Measurements from ENCODE around the gene GPBAR1.
"Not testable (repeated sequence)": the region's sequence is repeated elsewhere in the genome, so short reads cannot be mapped to it uniquely, and the experiment has no call there.

The GPBAR1 gene

DNA sequence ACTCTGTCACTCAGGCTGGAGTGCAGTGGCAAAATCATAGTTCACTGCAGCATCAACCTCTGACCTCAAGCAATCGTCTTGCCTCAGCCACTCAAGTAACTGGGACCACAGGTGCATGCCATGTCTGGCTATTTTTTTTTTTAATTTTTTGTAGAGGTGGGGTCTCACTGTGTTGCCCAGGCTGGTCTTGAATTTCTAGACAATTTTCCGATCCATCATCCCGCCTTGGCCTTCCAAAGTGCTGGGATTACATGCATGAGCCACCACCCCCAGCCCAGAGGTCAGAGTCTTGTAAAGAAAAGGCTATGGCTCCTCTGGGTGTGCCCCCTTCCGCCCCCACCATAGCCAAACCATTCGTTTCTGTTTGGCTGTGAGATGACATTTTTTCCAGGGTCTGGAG, 44.6 kb downstream of the GPBAR1 start:
- TF ChIP-seq, protein P1, sequence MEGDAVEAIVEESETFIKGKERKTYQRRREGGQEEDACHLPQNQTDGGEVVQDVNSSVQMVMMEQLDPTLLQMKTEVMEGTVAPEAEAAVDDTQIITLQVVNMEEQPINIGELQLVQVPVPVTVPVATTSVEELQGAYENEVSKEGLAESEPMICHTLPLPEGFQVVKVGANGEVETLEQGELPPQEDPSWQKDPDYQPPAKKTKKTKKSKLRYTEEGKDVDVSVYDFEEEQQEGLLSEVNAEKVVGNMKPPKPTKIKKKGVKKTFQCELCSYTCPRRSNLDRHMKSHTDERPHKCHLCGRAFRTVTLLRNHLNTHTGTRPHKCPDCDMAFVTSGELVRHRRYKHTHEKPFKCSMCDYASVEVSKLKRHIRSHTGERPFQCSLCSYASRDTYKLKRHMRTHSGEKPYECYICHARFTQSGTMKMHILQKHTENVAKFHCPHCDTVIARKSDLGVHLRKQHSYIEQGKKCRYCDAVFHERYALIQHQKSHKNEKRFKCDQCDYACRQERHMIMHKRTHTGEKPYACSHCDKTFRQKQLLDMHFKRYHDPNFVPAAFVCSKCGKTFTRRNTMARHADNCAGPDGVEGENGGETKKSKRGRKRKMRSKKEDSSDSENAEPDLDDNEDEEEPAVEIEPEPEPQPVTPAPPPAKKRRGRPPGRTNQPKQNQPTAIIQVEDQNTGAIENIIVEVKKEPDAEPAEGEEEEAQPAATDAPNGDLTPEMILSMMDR (IDR thresholded peaks at IDR 0.05; ENCODE audit: insufficient read depth, missing control alignments) = no peak
- DNase-seq (ENCODE audit: insufficient read length, low spot score) (no peak), FAIRE-seq (no peak)

DNA sequence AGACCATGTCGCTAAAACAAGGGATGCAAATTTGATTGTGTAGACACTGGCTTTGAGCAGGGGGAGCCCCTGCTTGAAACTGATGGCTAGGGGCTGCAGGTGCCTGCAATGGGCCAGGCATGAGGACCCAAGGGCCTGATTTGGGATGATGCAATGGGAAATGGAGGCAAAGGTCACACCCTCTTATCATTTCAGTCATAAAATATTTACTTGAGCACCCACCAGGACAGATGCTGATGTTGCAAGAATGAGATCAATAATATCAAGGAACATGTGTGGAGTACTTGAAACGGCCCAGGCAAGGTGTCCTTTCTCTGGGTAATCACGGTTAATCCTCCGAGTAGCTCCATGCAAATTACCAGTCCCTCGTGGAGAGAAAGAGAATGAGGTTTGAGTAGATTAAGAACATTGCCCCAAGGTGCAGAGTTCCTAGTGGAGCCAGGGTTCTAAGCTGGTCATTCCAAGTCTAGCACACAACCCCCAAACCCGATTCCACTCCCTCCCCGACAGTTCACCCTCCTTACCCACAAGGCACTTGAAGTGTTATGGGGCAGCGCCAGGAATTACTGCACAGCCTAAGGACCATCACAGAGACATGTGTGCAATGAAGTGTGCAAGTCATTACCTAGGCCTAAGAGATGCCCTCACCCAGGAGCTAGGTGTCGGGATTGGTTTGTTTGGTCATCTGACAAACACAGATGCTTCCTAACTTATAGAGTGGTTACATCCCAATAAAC, 45.5 kb downstream of the GPBAR1 start:
- no peak for DNase-seq (ENCODE audit: insufficient read length, low spot score)
- FAIRE-seq = no peak
- TF ChIP-seq, protein P1 (IDR thresholded peaks at IDR 0.05; ENCODE audit: insufficient read depth, missing control alignments) = no peak

DNA sequence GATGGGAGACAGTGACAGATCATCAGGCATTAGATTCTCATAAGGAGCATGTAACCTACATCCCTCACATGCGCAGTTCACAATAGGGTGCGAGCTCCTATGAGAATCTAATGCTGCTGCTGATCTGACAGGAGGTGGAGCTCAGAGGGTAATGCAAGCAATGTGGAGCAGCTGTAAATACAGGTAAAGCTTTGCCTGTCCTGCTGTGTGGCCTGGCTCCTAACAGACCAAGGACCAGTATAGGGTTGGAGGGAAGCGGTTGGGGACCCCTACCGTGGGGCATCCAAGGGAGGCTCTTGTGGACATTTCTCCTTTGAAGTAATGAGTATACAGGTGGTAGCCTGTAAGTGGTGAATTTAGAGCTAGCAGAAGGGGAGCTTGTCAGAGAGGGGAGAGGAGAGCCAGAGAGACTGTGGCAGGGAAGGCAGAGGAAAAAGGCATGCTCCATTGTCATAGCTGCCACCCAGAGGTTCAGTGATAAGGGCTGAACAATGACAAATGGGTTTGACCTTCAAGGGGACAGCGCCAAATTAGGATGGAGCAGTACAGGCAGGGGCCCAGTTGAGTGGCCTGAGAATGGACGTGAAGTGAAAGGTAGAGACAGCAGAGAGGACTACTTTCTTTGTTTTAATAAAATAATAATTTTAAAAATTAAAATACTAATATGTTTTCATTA, 46.7 kb downstream of the GPBAR1 start:
- FAIRE-seq (no peak), DNase-seq (ENCODE audit: insufficient read length, low spot score) (no peak)
- TF ChIP-seq, protein P1 (IDR thresholded peaks at IDR 0.05; ENCODE audit: insufficient read depth, missing control alignments) = no peak

DNA sequence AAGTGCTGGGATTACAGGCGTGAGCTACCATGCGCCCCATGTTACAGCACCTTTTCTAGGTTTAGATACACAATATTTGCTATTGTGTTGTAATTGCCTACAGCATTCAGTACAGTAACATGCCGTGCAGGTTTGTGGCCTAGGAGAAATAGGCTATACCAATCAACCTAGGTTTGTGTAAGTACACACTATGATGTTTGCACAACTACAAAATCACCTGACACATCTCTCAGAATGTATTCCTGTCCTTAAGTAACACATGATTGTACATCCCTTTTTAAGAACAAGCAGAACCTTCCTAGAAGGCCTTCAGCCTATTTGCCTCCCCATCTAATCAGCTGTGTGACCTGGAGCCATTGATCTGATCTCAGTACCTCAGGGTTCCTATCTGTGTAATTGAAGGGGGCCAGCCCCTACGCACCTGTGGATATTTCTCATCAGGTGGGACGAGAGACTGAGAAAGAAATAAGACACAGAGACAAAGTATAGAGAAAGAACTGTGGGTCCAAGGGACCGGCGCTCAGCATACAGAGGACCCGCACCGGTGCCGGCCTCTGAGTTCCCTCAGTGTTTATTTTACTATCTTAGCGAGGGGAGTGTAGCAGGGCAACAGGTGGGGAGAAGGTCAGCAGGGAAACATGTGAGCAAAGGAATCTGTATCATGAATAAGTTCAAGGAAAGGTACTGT, 50.2 kb downstream of the GPBAR1 start:
- DNase-seq (ENCODE audit: insufficient read length, low spot score) (no peak), FAIRE-seq (no peak)
- TF ChIP-seq, protein P1 (IDR thresholded peaks at IDR 0.05; ENCODE audit: insufficient read depth, missing control alignments) = no peak

DNA sequence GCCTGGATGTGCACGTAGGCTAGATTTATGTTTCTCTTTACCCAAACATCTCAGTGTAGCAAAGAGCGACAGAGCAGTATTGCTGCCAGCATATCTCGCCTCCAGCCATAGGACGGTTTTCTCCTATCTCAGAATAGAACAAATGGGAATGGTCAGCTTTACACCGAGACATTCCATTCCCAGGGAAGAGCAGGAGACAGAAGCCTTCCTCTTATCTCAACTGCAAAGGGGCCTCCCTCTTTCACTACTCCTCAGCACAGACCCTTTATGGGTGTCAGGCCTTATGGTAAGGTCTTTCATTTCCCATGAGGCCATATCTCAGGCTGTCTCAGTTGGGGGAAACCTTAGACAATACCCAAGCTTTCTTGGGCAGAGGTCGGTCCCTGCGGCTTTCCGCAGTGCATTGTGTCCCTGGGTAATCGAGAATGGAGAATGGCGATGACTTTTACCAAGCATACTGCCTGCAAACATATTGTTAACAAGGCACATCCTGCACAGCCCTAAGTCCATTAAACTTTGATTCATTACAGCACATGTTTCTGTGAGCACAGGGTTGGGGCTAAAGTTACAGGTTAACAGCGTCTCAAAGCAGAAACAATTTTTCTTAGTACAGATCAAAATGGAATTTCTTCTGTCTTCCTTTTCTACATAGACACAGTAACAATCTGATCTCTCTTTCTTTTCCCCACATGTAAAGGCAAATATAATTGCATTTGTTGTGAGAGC, 50.9 kb downstream of the GPBAR1 start:
- not testable (repeated sequence) for DNase-seq (ENCODE audit: insufficient read length, low spot score); FAIRE-seq

DNA sequence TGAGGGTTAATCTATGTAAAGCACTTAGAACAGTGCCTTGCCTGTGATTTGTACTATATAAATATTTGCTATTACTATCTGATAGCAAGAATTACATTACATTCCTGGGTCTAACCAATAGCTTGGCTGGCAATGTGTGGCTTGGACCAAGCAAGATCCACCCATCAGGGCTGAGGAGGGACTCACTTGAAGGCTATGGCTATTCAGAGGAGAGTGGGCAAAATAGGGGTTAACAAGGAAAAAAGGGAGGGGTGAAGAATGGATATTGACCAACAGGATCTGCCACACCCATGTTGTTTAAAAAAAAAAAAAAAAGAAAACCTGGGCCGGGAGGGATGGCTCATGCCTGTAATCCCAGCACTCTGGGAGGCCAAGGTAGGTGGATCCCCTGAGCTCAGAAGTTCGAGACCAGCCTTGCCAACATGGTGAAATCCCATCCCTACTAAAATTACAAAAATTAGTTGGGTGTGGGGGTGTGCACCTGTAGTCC, 51.5 kb downstream of the GPBAR1 start:
- TF ChIP-seq, protein P1 (IDR thresholded peaks at IDR 0.05; ENCODE audit: insufficient read depth, missing control alignments) = no peak
- FAIRE-seq (no peak), DNase-seq (ENCODE audit: insufficient read length, low spot score) (no peak)

DNA sequence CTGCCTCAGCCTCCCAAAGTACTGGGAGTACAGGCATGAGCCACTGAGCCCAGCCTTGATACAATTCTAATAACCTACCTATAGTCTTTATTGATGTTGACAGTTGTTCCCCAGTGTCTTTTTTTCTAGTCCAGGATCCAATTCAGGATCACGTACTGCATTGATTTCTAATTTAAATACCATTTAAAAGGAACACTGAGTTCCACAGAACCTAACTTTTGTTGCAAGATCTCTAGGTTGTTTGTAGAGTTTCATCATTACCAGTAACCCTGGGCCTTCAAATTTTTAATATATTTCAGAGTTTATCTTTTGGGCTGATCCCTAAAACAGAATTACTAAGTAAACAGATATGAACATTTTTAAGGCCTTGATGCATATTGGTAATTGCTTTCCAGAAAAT, 52.5 kb downstream of the GPBAR1 start:
- FAIRE-seq = no peak
- TF ChIP-seq, protein P1 (IDR thresholded peaks at IDR 0.05; ENCODE audit: insufficient read depth, missing control alignments) = no peak
- no peak for DNase-seq (ENCODE audit: insufficient read length, low spot score)
